HL-60 (cell line): ENCODE results near the gene NEDD4L.

Experiments used
- DNase-seq, 2 experiments: peaks; one replicate each; pipeline ENCODE4 v3.0.0-alpha.2; 2010 to 2020; ENCODE audit warnings: low read depth in 1 of 2, low spot score in 1 of 2
- H3K27ac ChIP-seq: fragments of 250-450 bp; sonication (Bioruptor Pico); replicated peaks from 2 replicates; pipeline ENCODE4 v1.5.1; 2020; ENCODE audit warnings: mild to moderate bottlenecking, moderate library complexity
- H3K27me3 ChIP-seq: fragments of 250-450 bp; sonication (Bioruptor Pico); 2 replicates; pipeline ENCODE4 v1.5.1; 2021; ENCODE audit warnings: mild to moderate bottlenecking, moderate library complexity; ENCODE audit not compliant: insufficient read depth, poor library complexity, severe bottlenecking
- H3K4me3 ChIP-seq: replicated peaks from 2 replicates; pipeline ENCODE4 v1.5.1; 2011; ENCODE audit warnings: mild to moderate bottlenecking, control low read depth, low read length; ENCODE audit not compliant: insufficient read depth
- CTCF ChIP-seq: IDR thresholded peaks from one replicate; pipeline ENCODE4 v1.5.1; 2011; ENCODE audit warnings: low read length, control low read depth, inconsistent platforms; ENCODE audit not compliant: insufficient read depth
- GABPA ChIP-seq: IDR thresholded peaks from 2 replicates; pipeline ENCODE4 v1.6.1; 2012; ENCODE audit warnings: low read depth
- POLR2AphosphoS5 ChIP-seq: IDR thresholded peaks from 2 replicates; pipeline ENCODE4 v1.6.1; 2012; ENCODE audit warnings: low read depth
- REST ChIP-seq: IDR thresholded peaks from 2 replicates; pipeline ENCODE4 v1.6.1; 2012; ENCODE audit warnings: low read depth; ENCODE audit not compliant: insufficient replicate concordance
- SPI1 ChIP-seq: IDR thresholded peaks from 2 replicates; pipeline ENCODE4 v1.6.1; 2012; ENCODE audit warnings: low read depth, mild to moderate bottlenecking, borderline replicate concordance

The NEDD4L gene

GRCh38 chr18:58310517-58310916 lies 266.5 kb downstream of the NEDD4L start:
- no peak for DNase-seq
- H3K27ac ChIP-seq = no peak overlapping the region
- no peak overlapping the region for H3K4me3 ChIP-seq
- peaks cover 2% of the 10 kb centered on the region for H3K27me3 ChIP-seq
- TF ChIP-seq POLR2AphosphoS5 = no peak
- TF ChIP-seq REST = no peak
- no peak for TF ChIP-seq GABPA
- no peak for TF ChIP-seq CTCF
- TF ChIP-seq SPI1 = no peak

- no peak for TF ChIP-seq GABPA
- no peak for TF ChIP-seq REST
- no peak for TF ChIP-seq SPI1
- TF ChIP-seq CTCF = no peak
- no peak for TF ChIP-seq POLR2AphosphoS5
- Histone ChIP-seq H3K27me3 (peaks cover 4% of the 10 kb centered on the region), H3K4me3 (no peak overlapping the region), H3K27ac (no peak overlapping the region)
- DNase-seq = no peak
These were observed 267.4 kb downstream of the NEDD4L start for GRCh38 chr18:58311390-58311789.

- TF ChIP-seq REST (no peak), SPI1 (no peak), POLR2AphosphoS5 (no peak), CTCF (no peak), GABPA (no peak)
- no peak for DNase-seq
- H3K27ac ChIP-seq = no peak overlapping the region
- H3K4me3 ChIP-seq = no peak overlapping the region
- H3K27me3 ChIP-seq = peaks cover 5% of the 10 kb centered on the region
These were observed 269.5 kb downstream of the NEDD4L start for GRCh38 chr18:58313491-58314032.
